ENCODE results near the gene TSPO.

- TF ChIP-seq CTCF (conservative IDR thresholded peaks at IDR 0.05; ENCODE audit: low read depth in 2 of 2) (no peak), EZH2phosphoT487 (IDR thresholded peaks at IDR 0.05; ENCODE audit: unreplicated experiment) (no peak), ETS1 (IDR thresholded peaks at IDR 0.05) (no peak), EZH2 (IDR thresholded peaks at IDR 0.05; ENCODE audit: low read depth, unreplicated experiment) (no peak), POLR2AphosphoS5 (IDR thresholded peaks at IDR 0.05; ENCODE audit: low read depth) (no peak), REST (IDR thresholded peaks at IDR 0.05; ENCODE audit: unreplicated experiment) (no peak), NANOG (IDR thresholded peaks at IDR 0.05; ENCODE audit: borderline replicate concordance) (no peak)
Observed at GRCh38 chr22:43133401-43133800, 18.0 kb upstream of the TSPO start.
